Glomerular visceral epithelial cell (primary cell): ENCODE measurements around the gene MYL6B.

ENCODE experiments used
- DNase-seq: peaks from one replicate; pipeline ENCODE4 v3.0.0-alpha.2; 2016; ENCODE audit errors: extremely low spot score

Gene MYL6B

DNA sequence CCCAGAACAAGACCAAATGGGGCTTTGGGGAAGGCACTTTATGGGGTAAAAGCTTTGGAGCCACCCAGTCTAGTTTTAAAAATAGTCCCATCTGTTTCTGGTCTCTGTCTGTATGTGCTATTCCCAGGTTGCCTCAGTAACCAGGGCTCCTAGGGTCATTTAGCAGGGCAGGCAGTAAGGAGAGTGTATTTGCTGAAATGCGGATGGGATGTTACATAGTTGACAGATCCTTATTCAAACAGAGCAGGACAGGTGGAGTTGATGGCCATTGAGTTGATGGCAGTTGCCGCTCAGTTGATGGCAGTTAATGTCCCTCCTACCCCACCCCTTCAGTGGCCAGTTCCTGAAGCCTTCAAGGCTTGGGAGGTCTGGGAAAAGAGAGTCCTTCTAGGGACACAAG, 29.8 kb upstream of the MYL6B start:
- no peak for DNase-seq

- no peak for DNase-seq
Measured at GRCh38 chr12:56124133-56124532, 28.3 kb upstream of the MYL6B start.

DNA sequence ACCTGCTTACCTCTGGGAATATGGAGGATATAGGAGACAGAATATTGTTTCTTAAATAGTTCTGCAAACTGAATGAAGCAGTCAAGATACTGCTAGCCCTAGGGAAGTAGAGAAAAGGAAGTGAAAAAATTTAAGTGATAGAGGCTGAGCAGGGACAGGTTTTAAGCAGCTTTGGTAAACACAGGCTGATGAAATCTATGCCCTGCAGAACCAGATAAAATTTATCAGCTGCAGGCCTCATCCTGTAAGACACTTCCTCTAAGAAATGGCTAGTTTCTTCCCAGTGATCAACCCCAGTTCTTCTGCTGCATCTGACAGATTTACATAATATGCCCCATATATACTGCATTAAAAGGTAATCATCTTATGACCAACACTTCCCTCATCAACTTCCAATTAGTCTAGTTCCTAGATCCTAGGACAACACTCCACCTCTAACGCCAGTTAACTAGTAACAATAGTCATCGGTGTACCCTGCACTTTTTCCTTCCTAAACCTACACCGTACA, 25.6 kb upstream of the MYL6B start:
- DNase-seq: no peak

- DNase-seq: no peak
Measured at GRCh38 chr12:56127485-56127887, 24.9 kb upstream of the MYL6B start.

DNA sequence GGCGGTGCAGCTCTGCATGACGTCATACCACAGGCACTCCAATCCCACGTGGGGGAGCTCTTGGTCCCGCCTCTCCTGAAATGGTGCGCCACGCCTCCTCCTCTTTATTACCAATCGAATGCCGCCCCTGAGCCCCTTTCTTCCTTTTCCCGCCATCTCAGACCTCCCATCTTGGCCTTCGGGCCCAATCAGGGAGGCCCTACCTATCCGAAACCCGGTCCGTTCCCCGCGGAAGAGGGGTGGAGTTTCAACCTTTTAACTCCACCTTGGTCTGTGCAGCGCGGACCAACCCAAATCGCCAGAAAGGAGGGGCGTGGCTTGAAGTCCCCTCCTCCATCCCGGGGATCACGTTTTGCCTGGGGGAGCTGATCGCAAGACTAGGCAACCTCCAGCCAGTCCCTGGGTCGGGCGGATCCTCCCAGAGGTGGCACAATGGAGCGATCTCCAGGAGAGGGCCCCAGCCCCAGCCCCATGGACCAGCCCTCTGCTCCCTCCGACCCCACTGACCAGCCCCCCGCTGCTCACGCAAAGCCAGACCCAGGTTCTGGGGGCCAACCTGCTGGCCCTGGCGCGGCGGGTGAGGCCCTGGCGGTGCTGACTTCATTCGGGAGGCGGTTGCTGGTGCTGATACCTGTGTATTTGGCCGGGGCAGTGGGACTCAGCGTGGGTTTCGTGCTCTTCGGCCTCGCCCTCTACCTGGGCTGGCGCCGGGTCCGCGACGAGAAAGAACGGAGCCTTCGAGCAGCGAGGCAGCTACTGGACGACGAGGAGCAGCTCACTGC, 24.3 kb upstream of the MYL6B start, which contains the start of gene ESYT1:
TSS of gene ESYT1 (plus strand) at position 380 of the 782 bp plus-strand sequence. CDS start at position 433, 53 bp downstream.
- peak; percentile 100 for DNase-seq

- peak; percentile 16 for DNase-seq
Measured at GRCh38 chr12:56128670-56129205, 23.6 kb upstream of the MYL6B start.

DNA sequence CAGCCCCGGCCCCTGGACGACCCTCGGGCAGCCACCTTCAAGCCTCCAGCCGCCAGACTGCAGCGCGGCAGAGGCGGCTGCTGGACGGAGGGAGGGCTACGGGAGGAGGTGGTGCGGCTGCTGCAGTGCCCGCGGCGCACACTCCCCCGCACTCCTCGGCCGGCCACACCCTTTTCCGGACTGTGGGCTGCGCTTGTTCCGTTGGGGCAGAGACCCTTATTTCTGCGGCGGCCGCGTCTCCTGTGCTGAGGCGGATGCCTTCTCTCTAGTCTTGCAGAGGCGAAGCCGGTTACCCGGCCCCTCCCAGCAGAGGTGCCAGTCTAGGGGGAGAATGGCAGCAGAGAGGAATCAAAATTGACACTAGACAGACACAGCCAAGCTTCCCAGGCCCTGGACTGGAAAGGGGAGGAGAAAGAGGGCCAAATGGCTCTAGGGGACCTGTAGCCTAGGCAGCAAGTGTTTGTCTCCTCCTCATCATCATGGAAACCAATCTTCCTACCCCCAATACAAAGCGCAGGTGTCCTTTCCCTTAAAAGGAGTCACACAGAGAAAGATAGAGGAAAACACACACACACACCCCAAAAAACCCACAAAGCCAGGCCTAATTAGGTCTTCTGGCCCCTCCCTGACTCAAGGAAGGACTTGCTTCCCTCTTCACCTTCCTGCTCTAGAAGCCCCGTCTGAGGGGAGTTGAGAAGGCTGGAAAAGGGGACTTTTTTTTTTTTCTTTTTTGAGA, 23.0 kb upstream of the MYL6B start:
- peak; percentile 65 for DNase-seq

- DNase-seq: no peak
Measured at GRCh38 chr12:56129942-56130495, 22.4 kb upstream of the MYL6B start.

DNA sequence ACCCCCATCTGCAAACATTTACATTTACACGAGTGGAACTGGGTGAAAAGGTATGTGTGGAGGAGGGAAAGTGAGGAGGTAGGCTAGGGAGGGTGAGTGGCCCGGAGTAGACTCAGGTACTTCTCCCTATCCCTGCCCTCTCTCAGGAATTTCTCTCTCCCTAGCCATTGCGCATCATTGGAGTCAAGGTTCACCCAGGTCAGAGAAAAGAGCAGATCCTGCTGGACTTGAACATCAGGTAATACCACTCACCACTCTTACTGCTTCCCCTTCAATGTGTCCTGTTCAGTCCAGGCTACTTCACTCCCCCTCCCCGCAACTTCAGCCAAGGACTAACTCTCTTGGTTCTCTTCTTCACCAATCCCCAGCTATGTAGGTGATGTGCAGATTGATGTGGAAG, 21.5 kb upstream of the MYL6B start:
- DNase-seq: no peak

- DNase-seq: no peak
Measured at GRCh38 chr12:56134897-56135296, 17.5 kb upstream of the MYL6B start.

GRCh38 chr12:56137853-56138571, 14.4 kb upstream of the MYL6B start:
- DNase-seq: no peak

- no peak for DNase-seq
Measured at GRCh38 chr12:56141946-56142784, 10.2 kb upstream of the MYL6B start.

DNA sequence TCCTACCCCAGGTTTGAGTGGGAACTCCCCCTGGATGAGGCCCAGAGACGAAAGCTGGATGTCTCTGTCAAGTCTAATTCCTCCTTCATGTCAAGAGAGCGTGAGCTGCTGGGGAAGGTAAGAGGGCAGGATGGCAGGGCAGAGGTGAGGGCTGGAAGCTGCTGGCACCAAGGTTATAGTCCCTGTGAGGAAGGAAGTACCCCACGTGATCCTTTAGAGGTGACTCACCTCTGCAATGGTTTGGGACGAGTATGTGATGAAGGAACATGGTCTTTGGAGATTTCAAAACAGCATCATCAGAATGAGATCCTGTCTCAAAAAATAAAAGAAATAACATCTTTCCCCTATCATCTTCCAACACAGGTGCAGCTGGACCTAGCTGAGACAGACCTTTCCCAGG, 9.2 kb upstream of the MYL6B start:
- DNase-seq: no peak

DNA sequence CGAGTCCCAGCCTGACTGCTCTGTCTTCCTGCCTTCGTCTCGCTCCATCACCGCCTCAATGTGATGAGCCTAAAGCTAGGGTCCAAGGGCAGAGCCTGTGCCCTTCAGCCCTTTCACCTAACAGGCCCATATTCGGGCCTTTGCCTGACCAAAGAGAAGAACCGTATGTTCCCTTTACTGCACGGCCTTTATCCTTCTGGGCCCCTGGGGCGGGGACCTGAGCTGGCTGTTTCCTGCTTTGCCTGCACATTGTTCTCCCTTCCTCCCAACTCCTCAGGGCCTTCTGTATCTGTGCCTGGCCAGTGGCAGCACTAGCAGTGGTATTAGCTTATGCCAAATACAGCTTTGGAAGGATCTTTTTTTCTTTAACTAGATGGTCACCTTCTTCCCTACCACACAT, 8.5 kb upstream of the MYL6B start:
- no peak for DNase-seq

- DNase-seq: no peak
Measured at GRCh38 chr12:56145217-56145616, 7.2 kb upstream of the MYL6B start.

DNA sequence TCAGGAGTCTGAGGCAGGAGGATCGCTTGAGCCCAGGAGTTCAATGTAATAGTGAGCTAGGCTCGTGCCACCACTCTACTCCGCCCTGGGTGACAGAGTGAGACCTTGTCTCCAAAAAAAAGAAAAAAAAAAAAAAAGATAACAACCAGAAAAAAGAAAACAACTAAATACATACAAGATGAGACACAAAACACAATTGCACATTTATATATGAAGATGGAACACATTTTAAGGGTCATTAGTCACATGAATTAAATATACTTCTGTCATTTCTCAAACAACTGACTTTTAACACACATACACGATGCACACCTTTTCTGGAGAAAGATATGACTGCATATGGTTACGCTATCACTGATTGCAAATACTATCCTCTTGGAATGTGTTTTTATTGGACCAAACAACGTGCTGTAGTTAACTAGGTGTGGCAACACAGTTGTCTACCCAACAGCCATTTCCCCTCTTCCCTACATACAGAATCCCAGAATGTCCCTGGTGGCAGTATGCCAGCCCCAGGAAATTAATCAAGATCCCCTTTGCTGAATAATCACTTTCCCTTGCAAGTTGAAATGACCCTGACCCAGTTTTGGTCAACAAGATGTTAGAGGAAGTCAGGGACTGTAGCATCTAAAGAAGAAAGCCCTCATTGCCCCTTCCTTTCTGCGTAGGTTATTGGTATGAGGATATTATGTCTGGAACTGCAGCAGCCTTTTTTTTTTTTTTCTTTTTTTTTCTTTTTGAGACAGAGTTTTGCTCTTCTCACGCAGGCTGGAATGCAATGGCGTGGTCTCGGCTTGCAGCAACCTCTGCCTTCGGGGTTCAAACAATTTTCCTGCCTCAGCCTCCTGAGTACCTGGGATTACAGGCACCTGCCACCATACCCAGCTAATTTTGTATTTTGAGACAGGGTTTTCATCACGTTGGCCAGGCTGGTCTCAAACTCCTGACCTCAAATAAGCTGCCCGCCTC, 5.6 kb upstream of the MYL6B start:
- DNase-seq: no peak

- DNase-seq: no peak
Measured at GRCh38 chr12:56150563-56150962, 1.8 kb upstream of the MYL6B start.

GRCh38 chr12:56151672-56152131, 685 bp upstream of the MYL6B start:
- no peak for DNase-seq
